RKO (cell line): Measurements from ENCODE around the gene MAST4.
"Not testable (repeated sequence)": the region's sequence is repeated elsewhere in the genome, so short reads cannot be mapped to it uniquely, and the experiment has no call there.

Experiments
- DNase-seq: peaks from one replicate; pipeline ENCODE4 v3.0.0-alpha.2; 2016; ENCODE audit warnings: low spot score

The MAST4 gene

GRCh38 chr5:66810848-66811261 is 214.7 kb downstream of the MAST4 start:
- DNase-seq: no peak

GRCh38 chr5:66812291-66812690 is 216.1 kb downstream of the MAST4 start:
- DNase-seq: no peak

DNA sequence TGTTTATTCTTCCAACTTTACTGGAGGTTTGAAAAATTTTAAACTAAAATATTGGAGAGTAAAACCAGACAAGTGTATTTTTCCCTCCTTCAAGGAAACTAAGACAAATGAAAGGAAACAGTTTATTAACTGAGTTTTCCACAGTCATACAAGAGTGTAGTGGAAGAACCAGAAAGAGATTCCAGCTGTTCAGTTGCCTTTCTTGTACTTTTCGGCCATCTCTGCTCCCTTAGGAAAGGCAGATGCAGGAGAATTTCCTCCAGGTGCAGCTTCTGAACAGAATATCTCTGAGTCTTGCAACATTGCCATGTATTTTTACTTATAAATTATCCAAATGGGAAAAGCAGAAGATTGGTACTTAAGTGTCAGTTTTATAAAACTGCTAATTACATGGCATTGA is 217.1 kb downstream of the MAST4 start:
- DNase-seq: no peak

DNA sequence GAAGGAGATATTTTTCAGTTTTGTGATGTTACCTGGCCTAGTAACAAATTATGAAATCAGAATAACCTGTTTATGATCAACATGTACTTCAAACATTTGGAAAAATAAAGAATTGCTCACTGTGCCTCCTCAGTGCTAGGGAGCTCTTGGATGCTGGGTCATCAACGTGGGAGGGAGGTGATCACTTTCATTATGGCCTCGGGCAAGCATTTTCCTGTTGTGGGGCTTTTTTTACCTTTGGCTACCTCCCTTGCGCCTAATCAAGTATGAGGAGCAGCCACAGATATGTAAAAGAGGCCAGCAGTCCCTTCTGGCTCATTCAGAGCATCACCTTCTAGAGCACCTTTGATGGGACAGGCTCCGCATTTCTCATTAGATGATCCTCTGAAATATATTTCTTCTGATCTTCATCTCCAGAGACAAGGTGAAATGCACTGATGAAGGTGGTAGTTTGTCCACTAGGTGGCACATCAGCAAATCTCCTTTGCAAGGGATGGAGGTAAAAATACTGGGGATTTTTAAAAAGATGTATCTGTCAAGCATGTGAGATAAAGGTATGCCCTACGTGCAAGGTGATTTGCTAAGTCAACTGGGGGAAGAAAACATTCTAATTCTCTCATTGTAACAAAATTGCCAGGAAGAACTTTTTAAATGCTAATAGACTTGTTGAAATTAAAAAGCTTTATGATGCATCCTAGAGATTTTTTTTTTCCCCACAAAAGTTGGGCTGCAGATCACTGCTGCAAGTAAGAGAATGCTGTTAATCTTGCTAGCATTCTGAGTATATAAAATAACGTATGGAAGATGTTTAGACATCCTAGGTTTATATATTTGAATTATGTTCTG is 218.2 kb downstream of the MAST4 start:
- peak; percentile 47 for DNase-seq

GRCh38 chr5:66818304-66818934 is 222.2 kb downstream of the MAST4 start:
- DNase-seq: no peak

DNA sequence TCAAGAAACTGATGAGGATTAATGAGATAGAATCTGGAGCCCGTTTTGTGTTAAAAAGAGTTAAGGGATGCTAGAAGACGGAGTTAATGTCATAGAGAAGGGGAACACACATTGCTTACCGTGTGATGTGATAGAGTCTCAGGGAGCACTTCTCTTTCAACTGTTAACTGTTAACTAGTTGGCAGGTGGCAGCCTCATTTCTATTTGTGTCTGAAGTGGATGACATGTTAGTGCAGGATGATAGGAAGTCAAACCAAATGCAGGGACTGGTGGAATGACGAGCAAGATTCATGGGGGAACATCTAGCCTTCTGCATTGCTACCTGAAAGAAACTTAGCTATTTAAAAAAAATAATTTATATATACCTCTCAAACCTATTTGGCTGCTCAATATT is 222.7 kb downstream of the MAST4 start:
- DNase-seq: no peak

- no peak for DNase-seq
These were observed 224.5 kb downstream of the MAST4 start for GRCh38 chr5:66820630-66821207.

GRCh38 chr5:66821688-66822429 is 225.7 kb downstream of the MAST4 start:
- no peak for DNase-seq

DNA sequence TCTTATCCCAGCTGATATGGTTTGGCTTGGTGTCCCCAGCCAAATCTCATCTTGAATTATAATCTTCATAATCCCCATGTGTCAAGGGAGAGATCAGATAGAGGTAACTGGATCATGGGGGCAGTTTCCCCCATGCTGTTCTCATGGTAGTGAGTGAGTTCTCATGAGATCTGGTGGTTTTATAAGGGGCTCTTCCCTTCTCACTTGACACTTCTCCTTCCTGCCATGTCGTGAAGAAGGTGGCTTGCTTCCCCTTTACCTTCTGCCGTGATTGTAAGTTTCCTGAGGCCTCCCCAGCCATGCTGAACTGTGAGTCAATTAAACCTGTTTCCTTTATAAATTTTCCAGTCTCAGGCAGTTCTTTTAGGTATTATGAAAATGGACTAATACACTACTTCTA is 226.7 kb downstream of the MAST4 start:
- DNase-seq: not testable (repeated sequence)

DNA sequence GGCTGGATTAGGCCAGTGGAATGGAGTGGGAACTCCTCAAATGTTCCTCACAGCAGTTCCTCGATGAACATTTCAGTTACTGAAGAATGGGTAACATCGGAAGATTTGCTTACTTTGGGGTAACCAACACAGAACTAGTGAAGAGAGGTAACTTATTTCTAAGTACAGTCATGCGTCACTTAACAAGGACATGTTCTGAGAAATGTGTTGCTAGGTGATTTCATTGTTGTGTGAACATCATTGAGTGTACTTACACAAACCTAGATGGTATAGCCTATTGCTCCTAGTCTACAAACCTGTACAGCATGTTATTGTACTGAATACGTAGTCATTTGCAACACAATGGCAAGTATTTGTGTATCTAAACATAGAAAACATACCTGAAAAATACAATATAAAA is 228.3 kb downstream of the MAST4 start:
- no peak for DNase-seq

- DNase-seq: no peak
These were observed 230.1 kb downstream of the MAST4 start for GRCh38 chr5:66826263-66826662.

- no peak for DNase-seq
These were observed 230.5 kb downstream of the MAST4 start for GRCh38 chr5:66826696-66827095.

- DNase-seq: no peak
These were observed 231.9 kb downstream of the MAST4 start for GRCh38 chr5:66828046-66828547.

DNA sequence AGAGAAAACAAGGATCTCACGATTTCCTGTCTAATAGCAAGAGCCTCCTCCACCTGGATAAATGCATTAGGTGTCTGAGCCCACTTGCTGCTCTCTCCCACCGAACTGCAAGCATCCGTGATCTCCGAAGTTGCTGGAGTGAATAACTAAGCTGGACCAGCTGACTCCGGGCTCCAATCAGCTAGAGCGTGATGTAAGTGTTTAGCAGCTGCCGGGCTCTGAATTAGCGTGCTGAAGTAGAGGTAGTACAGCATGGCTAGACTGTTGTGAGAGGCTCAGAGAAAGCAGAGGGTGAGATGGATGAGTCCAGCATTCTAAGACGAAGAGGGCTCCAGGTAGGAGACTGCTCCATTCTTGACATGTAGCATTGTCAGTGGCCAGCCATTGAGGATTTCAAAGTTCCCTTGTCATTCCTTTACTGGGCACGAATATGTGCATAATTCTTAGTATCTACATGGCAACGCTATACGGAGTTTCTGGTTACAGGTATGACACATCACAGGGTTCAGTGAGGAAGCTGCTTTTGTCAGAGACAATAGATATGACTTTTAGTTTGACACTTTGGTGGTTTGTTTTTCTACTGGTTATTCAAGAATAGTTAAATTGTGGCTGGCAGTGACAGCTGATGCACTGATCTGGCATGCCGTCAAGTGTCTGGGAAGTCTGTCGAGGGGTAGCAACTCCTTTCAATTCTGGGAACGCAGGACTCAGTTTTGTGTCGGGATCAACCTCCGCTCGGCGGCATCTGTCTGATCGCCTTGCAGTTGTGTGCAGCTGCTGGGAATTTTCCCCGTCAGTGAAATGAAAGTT is 232.6 kb downstream of the MAST4 start:
- no peak for DNase-seq

DNA sequence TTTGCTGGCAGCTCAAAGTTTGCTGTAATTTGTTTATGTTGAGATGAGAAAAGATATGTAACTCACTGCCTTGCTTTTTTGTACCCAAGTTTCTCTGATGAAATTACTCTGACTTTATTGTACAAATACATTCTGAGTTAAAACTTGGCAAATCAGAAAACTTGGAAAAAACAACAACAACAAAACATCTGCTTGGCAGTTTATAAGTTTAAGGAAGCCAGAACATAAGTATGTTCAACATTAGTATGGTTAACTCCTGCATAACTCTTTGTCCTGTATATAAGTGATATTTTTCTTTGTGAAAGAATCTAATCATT is 233.1 kb downstream of the MAST4 start:
- DNase-seq: no peak

- no peak for DNase-seq
These were observed 233.6 kb downstream of the MAST4 start for GRCh38 chr5:66829826-66830225.

GRCh38 chr5:66830636-66831035 is 234.4 kb downstream of the MAST4 start:
- DNase-seq: peak; percentile 14

DNA sequence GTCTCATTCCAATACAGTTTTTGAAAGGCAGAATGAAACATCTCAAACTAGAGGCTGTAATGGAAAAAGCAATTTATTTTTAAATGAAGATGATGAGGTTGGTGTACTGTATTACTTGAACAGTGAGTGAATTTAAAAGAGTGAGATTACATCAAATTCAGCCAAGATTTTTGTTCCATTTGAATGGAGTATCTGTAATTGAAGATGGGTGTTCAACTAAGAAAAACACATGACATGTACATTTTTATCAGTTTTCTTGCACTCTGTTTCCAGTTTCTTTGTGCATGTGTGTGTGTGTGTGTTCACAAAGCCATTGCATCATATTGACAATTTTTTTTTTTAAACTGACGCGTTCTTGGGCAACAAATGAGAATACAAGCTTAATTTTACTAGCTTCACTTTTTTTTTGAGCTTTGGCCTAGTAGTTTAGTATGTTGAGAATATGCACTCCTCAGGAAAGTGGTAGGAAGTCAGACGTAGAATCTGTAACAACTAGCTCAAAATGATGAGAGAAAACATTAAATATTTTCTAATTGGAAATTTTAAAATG is 243.5 kb downstream of the MAST4 start:
- DNase-seq: no peak

- DNase-seq: peak; percentile 26
These were observed 244.4 kb downstream of the MAST4 start for GRCh38 chr5:66840511-66841013.

DNA sequence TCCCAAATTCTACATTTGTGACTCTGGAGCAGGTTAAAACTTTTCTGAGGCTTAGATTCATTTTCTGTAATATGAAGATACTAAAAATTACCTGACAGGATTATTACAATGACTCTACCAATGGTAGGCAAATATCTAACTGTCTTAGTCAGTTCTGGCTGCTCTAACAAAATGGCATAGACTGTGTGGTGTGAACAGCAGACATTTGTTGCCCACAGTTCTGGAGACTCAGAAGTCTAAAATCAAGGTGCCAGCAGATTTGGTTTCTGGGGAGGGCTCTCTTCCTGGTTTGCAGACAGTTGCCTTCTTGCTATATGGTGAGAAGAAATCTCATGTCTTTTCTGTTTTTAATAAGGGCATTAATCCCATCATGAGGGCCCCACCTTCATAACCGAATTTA is 245.1 kb downstream of the MAST4 start:
- no peak for DNase-seq

- no peak for DNase-seq
These were observed 246.3 kb downstream of the MAST4 start for GRCh38 chr5:66842540-66842939.
